Measurements from ENCODE around the gene GPBP1L1. TPM values are rescaled to one million over a fixed set of nuclear protein-coding genes. Genes with fewer than 3 reads are reported as not detected.

Gene GPBP1L1
- polyA plus RNA-seq, 3 donors: 31.8 to 40.2 (median 33.6) TPM

Other genes starting within 250 kb of the GPBP1L1 start
- gene TESK2, start 195.4 kb downstream of the GPBP1L1 start, polyA plus RNA-seq: 1 to 10 TPM; 2.1 to 3.8 (median 3.8) TPM
- gene CCDC163, start 186.5 kb downstream of the GPBP1L1 start, polyA plus RNA-seq: 1 to 10 TPM in 2 of 3 donors, under 1 TPM in 1; 0.80 to 4.1 (median 1.0) TPM
- gene MMACHC, start 186.2 kb downstream of the GPBP1L1 start, polyA plus RNA-seq: 1 to 10 TPM; 2.4 to 3.9 (median 2.8) TPM
- gene PRDX1, start 164.6 kb downstream of the GPBP1L1 start, polyA plus RNA-seq: 100 to 1,000 TPM; 123 to 508 (median 363) TPM
- gene AKR1A1, start 135.7 kb downstream of the GPBP1L1 start, polyA plus RNA-seq: 100 to 1,000 TPM; 108 to 162 (median 158) TPM
- 100 to 1,000 TPM in 1 of 3 donors, 10 to 100 TPM in 2; 37.2 to 117 (median 92.1) TPM for gene NASP, start 102.5 kb downstream of the GPBP1L1 start, polyA plus RNA-seq
- 1 to 10 TPM in 1 of 3 donors, under 1 TPM in 2; 0.58 to 2.7 (median 0.77) TPM for gene CCDC17, start 62.5 kb downstream of the GPBP1L1 start, polyA plus RNA-seq
- 10 to 100 TPM; 13.8 to 18.2 (median 16.7) TPM for gene TMEM69, start 1.6 kb upstream of the GPBP1L1 start, polyA plus RNA-seq
- gene IPP, start 64.1 kb upstream of the GPBP1L1 start, polyA plus RNA-seq: 1 to 10 TPM; 4.8 to 9.1 (median 5.3) TPM
- 10 to 100 TPM in 1 of 3 donors, 1 to 10 TPM in 2; 4.4 to 11.4 (median 7.7) TPM for gene MAST2, start 117.1 kb upstream of the GPBP1L1 start, polyA plus RNA-seq